Panc1 (cell line): ENCODE measurements around the gene KLHL8. TPM values are rescaled to one million over a fixed set of nuclear protein-coding genes. Genes with fewer than 3 reads are reported as not detected.

Source experiments
- ATAC-seq: fragments of 200-7000 bp; cut with Tn5 transposase; 2 replicates; pipeline ENCODE4 v1.9.1; 2020; ENCODE audit warnings: mild to moderate bottlenecking, moderate library complexity
- BruUV-seq: library from RNA; stranded (reverse); fragments of 400-500 nt; replicated peaks from 2 replicates; lab custom pipeline; 2021; lab: Mats Ljungman, UMichigan
- CTCF ChIA-PET: fragments of 300-600 bp; sonication (Branson Sonifier 250); formaldehyde crosslinking; loops from one replicate; lab custom pipeline; 2022; ENCODE audit warnings: antibody characterized with exemption; lab: Charles Lee
- POLR2A ChIA-PET: fragments of 300-600 bp; sonication (Branson Sonifier 250); formaldehyde crosslinking; loops from one replicate; lab custom pipeline; 2022; ENCODE audit warnings: antibody characterized with exemption; lab: Charles Lee
- DNase-seq: peaks from one replicate; pipeline ENCODE4 v3.0.0-alpha.2; 2010; ENCODE audit warnings: low read depth, low spot score
- H3K27ac ChIP-seq: 2 replicates; pipeline ENCODE4 v1.5.1; 2011; ENCODE audit warnings: mild to moderate bottlenecking, low read length, inconsistent platforms
- H3K27me3 ChIP-seq: fragments of 200-500 bp; sonication (Bioruptor generic); 2 replicates; pipeline ENCODE4 v1.6.0; 2014; ENCODE audit warnings: low read length, inconsistent platforms; ENCODE audit not compliant: control insufficient read depth, insufficient read depth
- H3K36me3 ChIP-seq: fragments of 200-500 bp; sonication (Bioruptor generic); 2 replicates; pipeline ENCODE4 v1.5.1; 2014; ENCODE audit warnings: inconsistent platforms, mild to moderate bottlenecking, low read length, moderate library complexity; ENCODE audit not compliant: control insufficient read depth, insufficient read depth
- H3K4me1 ChIP-seq: 2 replicates; pipeline ENCODE4 v1.5.1; 2011; ENCODE audit warnings: inconsistent platforms, mild to moderate bottlenecking, low read length, moderate library complexity; ENCODE audit not compliant: control insufficient read depth, insufficient read depth
- H3K4me3 ChIP-seq, 2 experiments: 2 replicates each; pipeline ENCODE4 v1.5.1; 2011 to 2012; ENCODE audit warnings: low read depth in 2 of 2, low read length in 2 of 2, mild to moderate bottlenecking in 2 of 2, inconsistent platforms in 1 of 2, moderate library complexity in 1 of 2
- H3K9me3 ChIP-seq: fragments of 200-500 bp; sonication (Bioruptor generic); 2 replicates; pipeline ENCODE4 v1.5.1; 2014; ENCODE audit warnings: low read depth, mild to moderate bottlenecking, inconsistent platforms, low read length, moderate library complexity; ENCODE audit not compliant: control insufficient read depth, insufficient read depth
- POLR2AphosphoS5 ChIP-seq: IDR thresholded peaks from 2 replicates; pipeline ENCODE4 v1.6.1; 2012; ENCODE audit warnings: mild to moderate bottlenecking, low read depth, low read length, moderate library complexity
- SIN3A ChIP-seq: IDR thresholded peaks from 2 replicates; pipeline ENCODE4 v1.6.1; 2012; ENCODE audit warnings: low read depth, mild to moderate bottlenecking, low read length, moderate library complexity, borderline replicate concordance; ENCODE audit not compliant: insufficient read depth
- TCF7L2 ChIP-seq: IDR thresholded peaks from 2 replicates; pipeline ENCODE4 v1.6.1; 2011; ENCODE audit warnings: mild to moderate bottlenecking, low read depth, low read length, inconsistent platforms
- in situ Hi-C: cut with HindIII; loops from 2 replicates; pipeline ENCODE4 v1.10.0; 2016; ENCODE audit warnings: low sequenced_read_pairs, low pct_unique_long_range_greater_than_20kb
- intact Hi-C: fragments of 100-400 bp; cut with micrococcal nuclease; formaldehyde crosslinking; loops from one replicate; pipeline ENCODE4 v1.10.0; 2022; ENCODE audit not compliant: unreplicated experiment
- total RNA-seq: library from RNA; stranded (reverse); gene quantifications from one replicate; pipeline ENCODE4 v1.2.1, GENCODE V29; 2021; ENCODE audit not compliant: unreplicated experiment
- TF ChIP-seq, protein P1 (sequence below), 2 experiments: IDR thresholded peaks; 2 replicates each; pipeline ENCODE4 v1.6.1; 2011 to 2012; ENCODE audit warnings: low read depth in 2 of 2, control low read depth in 1 of 2, low read length in 1 of 2, mild to moderate bottlenecking in 1 of 2, moderate library complexity in 1 of 2; ENCODE audit not compliant: insufficient read depth in 1 of 2
- TF ChIP-seq, protein P2 (sequence below): fragments of 450-650 bp; IDR thresholded peaks from 2 replicates; pipeline ENCODE4 v1.5.1; 2017; ENCODE audit warnings: mild to moderate bottlenecking

Gene KLHL8
- total RNA-seq, 1 experiment from 2014 or later = 9.0 TPM

DNA sequence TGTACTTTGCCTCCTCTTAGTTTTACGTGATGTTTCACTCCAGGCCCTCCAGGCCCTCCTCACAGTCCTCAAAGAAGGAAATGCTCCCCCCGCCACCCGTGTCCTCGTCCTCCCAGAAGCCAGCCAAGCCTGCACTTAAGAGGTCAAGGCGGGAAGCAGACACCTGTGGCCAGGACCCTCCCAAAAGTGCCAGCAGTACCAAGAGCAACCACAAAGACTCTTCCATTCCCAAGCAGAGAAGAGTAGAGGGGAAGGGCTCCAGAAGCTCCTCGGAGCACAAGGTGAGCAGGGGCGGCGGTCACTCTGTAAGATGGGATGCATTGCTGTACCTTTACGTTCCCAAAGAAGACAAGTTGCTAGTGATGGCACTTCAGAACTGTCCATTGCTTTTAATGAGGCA lies 94.4 kb downstream of the KLHL8 start:
- no peak overlapping the region for H3K4me3 ChIP-seq
- H3K9me3 ChIP-seq = no peaks in the 10 kb centered on the region
- no peaks in the 10 kb centered on the region for H3K4me1 ChIP-seq
- TF ChIP-seq, protein P1, sequence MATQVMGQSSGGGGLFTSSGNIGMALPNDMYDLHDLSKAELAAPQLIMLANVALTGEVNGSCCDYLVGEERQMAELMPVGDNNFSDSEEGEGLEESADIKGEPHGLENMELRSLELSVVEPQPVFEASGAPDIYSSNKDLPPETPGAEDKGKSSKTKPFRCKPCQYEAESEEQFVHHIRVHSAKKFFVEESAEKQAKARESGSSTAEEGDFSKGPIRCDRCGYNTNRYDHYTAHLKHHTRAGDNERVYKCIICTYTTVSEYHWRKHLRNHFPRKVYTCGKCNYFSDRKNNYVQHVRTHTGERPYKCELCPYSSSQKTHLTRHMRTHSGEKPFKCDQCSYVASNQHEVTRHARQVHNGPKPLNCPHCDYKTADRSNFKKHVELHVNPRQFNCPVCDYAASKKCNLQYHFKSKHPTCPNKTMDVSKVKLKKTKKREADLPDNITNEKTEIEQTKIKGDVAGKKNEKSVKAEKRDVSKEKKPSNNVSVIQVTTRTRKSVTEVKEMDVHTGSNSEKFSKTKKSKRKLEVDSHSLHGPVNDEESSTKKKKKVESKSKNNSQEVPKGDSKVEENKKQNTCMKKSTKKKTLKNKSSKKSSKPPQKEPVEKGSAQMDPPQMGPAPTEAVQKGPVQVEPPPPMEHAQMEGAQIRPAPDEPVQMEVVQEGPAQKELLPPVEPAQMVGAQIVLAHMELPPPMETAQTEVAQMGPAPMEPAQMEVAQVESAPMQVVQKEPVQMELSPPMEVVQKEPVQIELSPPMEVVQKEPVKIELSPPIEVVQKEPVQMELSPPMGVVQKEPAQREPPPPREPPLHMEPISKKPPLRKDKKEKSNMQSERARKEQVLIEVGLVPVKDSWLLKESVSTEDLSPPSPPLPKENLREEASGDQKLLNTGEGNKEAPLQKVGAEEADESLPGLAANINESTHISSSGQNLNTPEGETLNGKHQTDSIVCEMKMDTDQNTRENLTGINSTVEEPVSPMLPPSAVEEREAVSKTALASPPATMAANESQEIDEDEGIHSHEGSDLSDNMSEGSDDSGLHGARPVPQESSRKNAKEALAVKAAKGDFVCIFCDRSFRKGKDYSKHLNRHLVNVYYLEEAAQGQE (IDR thresholded peaks at IDR 0.05; ENCODE audit: insufficient read depth in 1 of 2, low read depth in 2 of 2, low read length in 1 of 2) = no peak
- TF ChIP-seq TCF7L2 (no peak), POLR2AphosphoS5 (no peak), SIN3A (no peak)
- TF ChIP-seq, protein P2, sequence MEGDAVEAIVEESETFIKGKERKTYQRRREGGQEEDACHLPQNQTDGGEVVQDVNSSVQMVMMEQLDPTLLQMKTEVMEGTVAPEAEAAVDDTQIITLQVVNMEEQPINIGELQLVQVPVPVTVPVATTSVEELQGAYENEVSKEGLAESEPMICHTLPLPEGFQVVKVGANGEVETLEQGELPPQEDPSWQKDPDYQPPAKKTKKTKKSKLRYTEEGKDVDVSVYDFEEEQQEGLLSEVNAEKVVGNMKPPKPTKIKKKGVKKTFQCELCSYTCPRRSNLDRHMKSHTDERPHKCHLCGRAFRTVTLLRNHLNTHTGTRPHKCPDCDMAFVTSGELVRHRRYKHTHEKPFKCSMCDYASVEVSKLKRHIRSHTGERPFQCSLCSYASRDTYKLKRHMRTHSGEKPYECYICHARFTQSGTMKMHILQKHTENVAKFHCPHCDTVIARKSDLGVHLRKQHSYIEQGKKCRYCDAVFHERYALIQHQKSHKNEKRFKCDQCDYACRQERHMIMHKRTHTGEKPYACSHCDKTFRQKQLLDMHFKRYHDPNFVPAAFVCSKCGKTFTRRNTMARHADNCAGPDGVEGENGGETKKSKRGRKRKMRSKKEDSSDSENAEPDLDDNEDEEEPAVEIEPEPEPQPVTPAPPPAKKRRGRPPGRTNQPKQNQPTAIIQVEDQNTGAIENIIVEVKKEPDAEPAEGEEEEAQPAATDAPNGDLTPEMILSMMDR = no peak
- no TSS peak for BruUV-seq
- ChIA-PET CTCF (no interaction called here), POLR2A (no interaction called here)
- ATAC-seq = no peak
- H3K36me3 ChIP-seq = no peaks in the 10 kb centered on the region
- in situ Hi-C loops (no loop called here), intact Hi-C loops (no loop called here)
- no peak overlapping the region for H3K27ac ChIP-seq
- DNase-seq = no peak
- no peaks in the 10 kb centered on the region for H3K27me3 ChIP-seq

DNA sequence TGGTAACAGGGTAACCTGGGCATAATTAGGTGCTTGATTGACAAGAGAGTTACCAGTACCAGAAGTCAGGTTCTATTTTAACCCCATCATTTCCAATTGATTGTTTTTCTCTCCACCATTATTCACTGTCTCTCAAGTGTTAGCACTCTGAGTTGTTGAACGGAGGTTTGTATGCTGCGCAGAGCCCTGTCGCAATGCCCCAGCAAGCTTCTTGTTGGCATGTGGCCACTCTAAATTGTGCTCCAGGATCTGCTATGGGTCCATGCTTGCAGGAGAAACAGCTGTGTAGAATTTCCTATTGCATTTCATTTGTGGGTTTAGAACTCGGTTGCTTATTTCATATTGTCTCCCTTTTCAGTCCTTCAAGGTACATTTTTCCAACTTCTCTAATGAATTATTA lies 98.2 kb downstream of the KLHL8 start:
- TF ChIP-seq TCF7L2 = no peak
- no peaks in the 10 kb centered on the region for H3K36me3 ChIP-seq
- DNase-seq = no peak
- POLR2A ChIA-PET = interaction anchor here (0.6 kb wide), 1 partner anchor 235 kb away, joined by 8 read pairs; no protein-coding TSS in a partner anchor
- no peaks in the 10 kb centered on the region for H3K4me1 ChIP-seq
- H3K27ac ChIP-seq = no peak overlapping the region
- no peak for ATAC-seq
- H3K4me3 ChIP-seq = no peak overlapping the region
- CTCF ChIA-PET = no interaction called here
- in situ Hi-C loops = no loop called here
- intact Hi-C loops = no loop called here
- H3K9me3 ChIP-seq = no peaks in the 10 kb centered on the region
- no peaks in the 10 kb centered on the region for H3K27me3 ChIP-seq
- no TSS peak for BruUV-seq

DNA sequence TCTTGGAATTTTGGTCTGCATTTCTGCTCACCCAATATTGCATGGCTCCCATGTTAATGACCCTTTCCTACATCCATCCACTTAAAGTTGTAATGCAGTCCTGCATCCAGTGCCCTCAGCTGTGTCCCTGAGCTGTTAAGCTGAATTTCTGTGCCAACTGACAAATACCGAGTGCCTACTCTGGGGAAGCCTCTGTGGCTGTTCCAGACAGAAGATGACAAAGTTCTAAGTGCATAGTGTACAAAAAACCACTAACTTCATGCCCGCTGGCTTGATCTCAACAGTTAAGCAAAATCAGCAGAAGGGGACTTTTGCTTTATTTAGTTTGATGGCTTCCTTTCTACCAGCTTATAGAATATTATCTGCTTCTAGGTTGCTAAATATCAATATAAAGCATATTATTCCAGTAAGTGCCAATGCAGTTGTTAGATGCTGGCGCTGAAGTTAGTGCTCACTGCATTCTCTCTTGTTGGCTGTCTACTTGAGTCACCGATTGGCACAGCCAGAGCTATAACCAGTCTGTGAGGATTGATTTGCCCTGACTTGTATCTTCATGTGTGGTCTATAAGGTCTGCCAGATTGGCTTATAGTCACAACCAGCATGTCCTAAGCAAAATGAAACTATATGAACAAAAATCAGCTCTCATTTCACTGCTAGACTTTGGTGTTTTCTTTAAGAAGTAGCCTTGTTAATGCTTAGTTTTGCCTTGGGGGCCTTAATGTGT lies 98.9 kb downstream of the KLHL8 start:
- H3K4me3 ChIP-seq = no peak overlapping the region
- DNase-seq (no peak), ATAC-seq (no peak)
- CTCF ChIA-PET = no interaction called here
- H3K4me1 ChIP-seq = no peaks in the 10 kb centered on the region
- POLR2A ChIA-PET = interaction anchor here (0.6 kb wide), 1 partner anchor 236 kb away, joined by 8 read pairs; no protein-coding TSS in a partner anchor
- in situ Hi-C loops (no loop called here), intact Hi-C loops (no loop called here)
- no peaks in the 10 kb centered on the region for H3K9me3 ChIP-seq
- TF ChIP-seq POLR2AphosphoS5 (no peak), TCF7L2 (no peak), SIN3A (no peak)
- TF ChIP-seq, protein P2 = no peak
- TF ChIP-seq, protein P1 (IDR thresholded peaks at IDR 0.05; ENCODE audit: insufficient read depth in 1 of 2, low read depth in 2 of 2, low read length in 1 of 2) = no peak
- H3K27ac ChIP-seq = no peak overlapping the region
- no TSS peak for BruUV-seq
- H3K36me3 ChIP-seq = peaks cover 1% of the 10 kb centered on the region; the same call in 1 of the 2 replicates
- no peaks in the 10 kb centered on the region for H3K27me3 ChIP-seq
